ENCODE data around the gene ENPP7.

GRCh38 chr17:79749156-79749815, 18.5 kb downstream of the ENPP7 start:
- TF ChIP-seq BHLHE40 (IDR thresholded peaks at IDR 0.05; ENCODE audit: borderline replicate concordance) (no peak), ZNF384 (IDR thresholded peaks at IDR 0.05) (no peak), ELF4 (IDR thresholded peaks at IDR 0.05) (no peak), HDGF (IDR thresholded peaks at IDR 0.05; ENCODE audit: borderline replicate concordance) (no peak), TARDBP (IDR thresholded peaks at IDR 0.05) (no peak), FOXA1 (IDR thresholded peaks at IDR 0.05) (no peak), CTBP1 (IDR thresholded peaks at IDR 0.05; ENCODE audit: borderline replicate concordance) (no peak), FOXK2 (IDR thresholded peaks at IDR 0.05) (no peak), NFRKB (IDR thresholded peaks at IDR 0.05) (no peak), SP1 (IDR thresholded peaks at IDR 0.05) (no peak), SUZ12 (IDR thresholded peaks at IDR 0.05) (no peak), FOXM1 (IDR thresholded peaks at IDR 0.05; ENCODE audit: borderline replicate concordance) (no peak)
